Pancreas (tissue), 10 donors: Measurements from ENCODE around the gene SORBS2. TPM values are rescaled to one million over a fixed set of nuclear protein-coding genes. Genes with fewer than 3 reads are reported as not detected.
A peak's percentile ranks its signal among the peaks of the same experiment; 100 is the strongest.

Experiments
- ATAC-seq, 4 donors: fragments of 200-7000 bp; cut with Tn5 transposase; one replicate each; pipeline versions ENCODE4 v1.8.0 to v1.9.1; 2020; ENCODE audit warnings: mild to moderate bottlenecking in 4 of 4, moderate library complexity in 4 of 4
- DNase-seq, 6 donors: peaks; one replicate each; pipeline ENCODE4 v3.0.0-alpha.2; 2020
- FAIRE-seq: peaks from 2 replicates; lab custom pipeline; 2012; peaks lifted over from hg19 to GRCh38; lab: Jason Lieb, UNC
- H3K27ac ChIP-seq, 4 donors: fragments of 200-600 bp; sonication (generic); 1 replicate in 3 of 4; 2 replicates in 1 of 4; pipeline versions ENCODE4 v1.5.0 to v1.8.0; 2020
- H3K27me3 ChIP-seq, 4 donors: fragments of 200-600 bp; one replicate each; pipeline ENCODE4 v1.8.0; 2021
- H3K36me3 ChIP-seq, 3 donors: fragments of 200-600 bp; sonication (generic) in 1 of 3; one replicate each; pipeline versions ENCODE4 v1.5.0 to v1.8.0; 2020 to 2021
- H3K4me1 ChIP-seq, 3 donors: fragments of 200-600 bp; one replicate each; pipeline ENCODE4 v1.8.0; 2021
- H3K4me3 ChIP-seq, 4 donors: fragments of 200-600 bp; sonication (generic) in 2 of 4; one replicate each; pipeline versions ENCODE4 v1.5.0 to v1.8.0; 2020 to 2021
- H3K9me3 ChIP-seq, 4 donors: fragments of 200-600 bp; one replicate each; pipeline ENCODE4 v1.8.0; 2021
- CTCF ChIP-seq, 4 donors: fragments of 200-600 bp; sonication (generic) in 3 of 4; IDR thresholded peaks; one replicate each; pipeline versions ENCODE4 v1.5.0 to v1.8.0; 2021; ENCODE audit warnings: antibody characterized with exemption in 4 of 4
- WGBS, 2 donors: extraction: QIAGEN DNeasy Blood & Tissue Kit; methylation state at CpG; one replicate each; pipeline ENCODE4 v1.1.7; 2013; 5-methylcytosine and 5-hydroxymethylcytosine counted together
- intact Hi-C, 3 donors: fragments of 100-400 bp; cut with DNase I; formaldehyde crosslinking; loops; one replicate each; pipeline versions ENCODE4 v1.11.1 to v1.14.2; 2022
- polyA plus RNA-seq, 2 donors: library from polyadenylated mRNA; stranded (reverse); fragments of 200-250 nt; gene quantifications; one replicate each; pipeline ENCODE4 v1.2.3, GENCODE V29; 2013
- total RNA-seq, 6 donors: library from RNA; stranded (reverse); fragmentation: NEBNext Ultra II Directional in 4 of 6; extraction: Animal tissue kit (Norgen Biotek cat#: 25700) in 4 of 6; gene quantifications; one replicate each; pipeline versions ENCODE4 v1.2.1 to v1.2.4, GENCODE V29; 2021 to 2023
- donor health status: healthy with polysubstance abuse.
- donor health status: DM: no; HTN: no; CAD: no; lungs with moderate emphysema.
- donor health status: DM: no; HTN: no; CAD: no.
- donor health status: control.
- donor health status: control.
- donor health status: Bipolar disorder and iron deficiency.
- donor health status: DM: yes; HTN: yes; CAD: no.
- donor health status: DM: no; HTN: no; CAD: no.
- donor health status: DM: no; HTN: no; CAD: no.
- donor health status: DM: yes; HTN: yes; CAD: no.

SORBS2 gene
- total and polyA plus RNA-seq, 8 donors: 61.7 to 245 (median 140) TPM

- WGBS, 2 donors: 90 to 94% methylated on average over 4 of the region's 4 CpGs
- Histone ChIP-seq H3K36me3 (no peaks in the 10 kb centered on the region), H3K4me1 (peaks cover 5 to 47% (median 15%) of the 10 kb centered on the region in 3 donors), H3K9me3 (no peaks in the 10 kb centered on the region), H3K27me3 (no peaks in the 10 kb centered on the region), H3K4me3 (no peak overlapping the region), H3K27ac (no peak overlapping the region)
- FAIRE-seq (no peak), ATAC-seq (no peak), DNase-seq (no peak)
- TF ChIP-seq CTCF (IDR thresholded peaks at IDR 0.05): no peak
- intact Hi-C loops: no loop called here
These were observed 10.5 kb downstream of the SORBS2 start for GRCh38 chr4:185801471-185801870.

- peak in 2 of 4 donors; percentile 50 to 56 for ATAC-seq
- intact Hi-C loops: no loop called here
- FAIRE-seq: no peak
- Histone ChIP-seq H3K27ac (peak overlapping the region in 2 of 4 donors; percentile 10 to 31), H3K4me3 (no peak overlapping the region), H3K4me1 (peaks cover 11 to 44% (median 16%) of the 10 kb centered on the region in 3 donors), H3K9me3 (no peaks in the 10 kb centered on the region), H3K36me3 (no peaks in the 10 kb centered on the region), H3K27me3 (no peaks in the 10 kb centered on the region)
- no peak for DNase-seq
- TF ChIP-seq CTCF (IDR thresholded peaks at IDR 0.05): no peak
- WGBS, 2 donors: 90 to 92% methylated on average over 7 of the region's 7 CpGs
These were observed 11.6 kb downstream of the SORBS2 start for GRCh38 chr4:185800266-185800945.

DNA sequence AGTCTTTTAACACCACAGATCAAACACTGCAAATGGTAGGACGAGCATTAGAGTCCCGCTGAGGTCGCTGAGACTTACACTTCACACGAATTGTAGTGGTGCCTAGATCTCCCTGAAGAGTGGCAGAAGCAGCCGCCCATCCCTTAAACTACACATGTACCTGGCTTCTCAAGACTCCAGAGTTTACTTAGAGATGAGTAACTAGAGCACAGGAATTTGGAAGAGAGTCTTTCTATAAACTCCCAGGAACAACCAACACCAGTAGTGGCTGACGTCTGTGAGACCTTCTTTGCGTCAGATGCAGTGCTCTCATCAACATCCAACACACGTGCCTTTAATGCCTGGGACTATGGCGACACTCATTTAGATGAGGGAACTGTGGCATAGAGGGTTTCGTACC lies 12.6 kb downstream of the SORBS2 start:
- DNase-seq (no peak), ATAC-seq (no peak), FAIRE-seq (no peak)
- Histone ChIP-seq H3K27ac (no peak overlapping the region), H3K27me3 (no peaks in the 10 kb centered on the region), H3K36me3 (no peaks in the 10 kb centered on the region), H3K4me1 (peaks cover 11 to 40% (median 15%) of the 10 kb centered on the region in 3 donors), H3K9me3 (no peaks in the 10 kb centered on the region), H3K4me3 (no peak overlapping the region)
- 85 to 89% methylated on average over 10 of the region's 10 CpGs for WGBS, 2 donors
- intact Hi-C loops: no loop called here
- TF ChIP-seq CTCF (IDR thresholded peaks at IDR 0.05): no peak

GRCh38 chr4:185797596-185798338 lies 14.2 kb downstream of the SORBS2 start:
- Histone ChIP-seq H3K4me3 (no peak overlapping the region), H3K27ac (no peak overlapping the region), H3K9me3 (no peaks in the 10 kb centered on the region), H3K36me3 (no peaks in the 10 kb centered on the region), H3K27me3 (no peaks in the 10 kb centered on the region), H3K4me1 (peaks cover 9 to 35% (median 10%) of the 10 kb centered on the region in 3 donors)
- FAIRE-seq (no peak), DNase-seq (no peak), ATAC-seq (no peak)
- WGBS, 2 donors: 79 to 81% methylated on average over 8 of the region's 8 CpGs
- no peak for TF ChIP-seq CTCF (IDR thresholded peaks at IDR 0.05)
- intact Hi-C loops: no loop called here
